Dermis blood vessel endothelial cell (primary cell): ENCODE data around the gene NRIP1. TPM values are rescaled to one million over a fixed set of nuclear protein-coding genes. Genes with fewer than 3 reads are reported as not detected.

Source experiments
- DNase-seq: peaks from one replicate; pipeline ENCODE4 v3.0.0; 2010
- total RNA-seq: library from RNA; depleted of rRNA; stranded (reverse); fragments of >200 nt; gene quantifications from 2 replicates; pipeline ENCODE4 v1.2.3, GENCODE V29; 2014

Gene NRIP1
- total RNA-seq, 1 donor from 2014 or later: 51.1 TPM

DNA sequence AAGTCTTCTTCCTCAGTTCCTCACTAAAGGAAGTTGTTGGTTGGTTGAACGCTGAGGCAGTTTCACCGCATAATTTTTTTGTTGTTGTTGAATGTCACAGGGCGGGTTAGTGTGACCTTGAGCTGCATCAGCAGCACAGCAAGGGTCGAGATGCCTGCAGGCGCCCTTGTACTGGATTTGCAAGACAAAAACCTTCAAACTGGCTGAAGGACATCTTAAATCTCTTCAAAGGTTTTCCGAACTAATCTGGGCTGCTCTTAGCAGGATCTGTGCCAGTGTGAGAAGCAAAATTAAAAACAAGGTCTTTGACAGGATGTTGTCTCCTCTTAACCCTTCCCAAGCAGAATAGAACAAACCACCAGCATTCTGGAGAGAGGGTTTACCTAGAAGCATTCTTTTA, 59.4 kb downstream of the NRIP1 start:
- DNase-seq: peak; percentile 21

DNA sequence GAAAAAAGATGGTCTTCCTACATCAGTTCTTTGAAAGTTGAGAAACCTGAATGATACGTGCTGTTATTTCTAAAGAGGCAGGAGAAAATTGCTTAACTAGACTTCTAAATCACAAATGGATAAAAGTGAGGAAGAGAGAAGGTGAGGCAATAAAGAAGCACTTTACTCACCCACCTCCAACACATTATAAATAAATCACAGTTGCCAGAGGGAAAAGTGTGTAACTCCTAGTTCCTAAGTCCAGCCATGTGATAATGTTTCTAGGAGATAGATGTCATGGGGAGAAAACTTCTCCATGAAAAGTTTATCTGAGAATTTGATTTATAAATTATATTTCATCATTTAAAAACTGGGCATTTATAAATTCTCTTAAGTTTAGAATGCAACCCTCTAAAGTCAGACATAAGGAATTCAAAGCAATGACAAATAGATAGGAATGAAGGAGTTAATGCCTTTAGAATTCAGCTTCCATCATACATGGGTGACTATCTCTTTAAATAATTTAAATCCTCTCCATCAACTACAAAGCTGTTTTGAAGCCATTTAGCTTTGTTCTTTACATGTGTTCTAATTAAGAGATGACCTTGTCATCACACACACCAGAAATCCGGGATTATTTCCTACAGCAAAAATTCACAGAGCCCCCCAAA, 60.0 kb downstream of the NRIP1 start:
- no peak for DNase-seq

DNA sequence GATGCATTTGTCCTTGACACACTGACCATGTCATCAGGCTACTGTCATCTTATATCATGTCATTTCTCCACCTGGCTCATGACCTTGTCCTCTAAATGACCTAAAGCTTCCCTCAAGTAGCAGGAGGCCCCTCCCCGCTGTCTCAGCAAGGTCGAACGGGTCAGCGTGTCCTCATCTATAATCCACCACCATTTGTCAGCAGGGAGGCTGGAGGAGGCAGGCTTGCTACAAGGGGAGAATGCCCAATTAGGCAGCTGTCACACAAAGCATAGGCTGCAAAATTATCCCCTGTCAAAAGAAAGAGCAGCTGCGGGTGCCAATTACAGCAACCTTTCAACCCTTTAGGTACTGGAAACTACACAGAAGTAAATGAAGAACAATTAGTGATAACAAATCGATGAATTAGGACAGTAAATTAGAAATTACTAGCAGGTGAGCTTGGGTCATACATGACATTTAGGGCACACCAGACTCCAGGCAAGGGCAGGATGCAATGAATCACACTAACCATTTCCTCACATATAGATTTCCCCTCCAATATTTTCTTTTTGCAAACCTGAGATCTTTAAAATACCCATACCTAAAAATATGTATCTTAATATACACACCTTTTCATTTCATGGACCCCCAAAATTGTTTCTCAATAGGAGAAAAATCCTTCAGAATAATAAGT, 61.2 kb downstream of the NRIP1 start:
- DNase-seq: peak; percentile 11

DNA sequence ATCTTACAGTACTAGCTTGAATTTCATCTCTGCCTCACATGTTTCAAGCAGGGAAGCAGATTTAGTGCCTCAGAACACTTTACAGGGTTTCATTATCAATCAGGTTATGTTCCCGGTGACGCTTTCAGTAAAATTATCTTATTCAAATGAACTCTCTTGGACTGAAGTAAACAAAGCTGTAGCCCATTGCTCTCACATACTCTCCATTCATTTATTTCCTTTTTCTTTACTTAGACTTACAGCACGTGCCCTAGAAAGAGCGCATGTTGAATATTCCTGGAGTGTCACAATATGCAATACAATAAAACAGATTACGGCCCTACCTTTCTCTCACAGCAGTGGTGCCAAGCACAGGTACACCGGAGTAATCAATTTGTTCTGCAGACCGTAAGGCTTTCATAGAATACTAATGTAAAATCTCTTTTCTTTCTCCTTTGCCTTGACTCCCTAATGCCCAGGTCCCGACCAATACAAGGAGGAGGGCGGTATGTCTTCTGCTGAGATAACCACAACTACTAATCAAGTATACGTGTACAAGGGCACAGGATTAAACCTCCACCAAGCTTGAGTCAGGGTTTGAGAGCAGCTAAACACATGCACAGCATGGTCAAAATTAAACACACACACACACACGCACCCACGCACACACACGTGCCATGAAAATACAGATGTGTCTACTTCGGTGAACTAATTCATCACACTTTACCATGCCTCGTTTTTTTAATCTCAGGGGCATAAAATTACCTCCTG, 62.8 kb downstream of the NRIP1 start:
- no peak for DNase-seq

DNA sequence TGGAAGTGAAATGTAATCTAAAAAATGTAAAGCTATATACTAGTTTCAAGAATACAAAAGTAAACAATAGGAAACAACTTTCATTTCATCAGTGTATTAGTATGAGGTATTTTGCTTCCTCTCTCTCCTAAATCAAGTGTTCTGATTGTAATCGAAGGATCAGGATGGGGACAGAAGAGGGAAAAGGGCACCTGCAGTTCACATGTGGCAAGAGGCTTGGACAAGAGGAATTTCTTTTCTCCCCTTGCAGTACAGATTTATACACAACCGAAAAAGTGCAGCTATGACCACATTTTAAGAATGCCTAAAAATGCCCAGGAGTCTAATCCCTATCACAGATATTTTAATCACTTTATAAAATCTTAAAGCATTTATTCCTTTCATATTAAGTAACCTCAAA, 63.7 kb downstream of the NRIP1 start:
- DNase-seq: no peak

DNA sequence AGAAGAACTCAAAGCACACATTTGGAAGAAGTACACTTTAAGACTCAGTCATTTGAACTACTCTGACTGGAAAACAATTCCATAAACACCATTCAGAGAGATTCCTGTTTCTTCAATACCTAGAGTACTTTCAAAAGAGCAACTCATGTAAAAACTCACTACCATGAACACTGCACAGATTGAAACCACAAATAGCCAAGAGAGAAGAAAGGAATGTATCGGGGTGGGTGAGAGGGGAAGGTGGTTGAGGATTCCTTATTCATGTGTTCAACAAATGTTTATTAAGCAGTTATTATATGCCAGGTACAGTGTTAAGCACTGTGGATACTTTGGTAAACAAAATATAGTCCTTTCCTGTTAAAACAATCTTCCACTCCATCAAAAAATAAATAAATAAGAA, 64.7 kb downstream of the NRIP1 start:
- DNase-seq: no peak

DNA sequence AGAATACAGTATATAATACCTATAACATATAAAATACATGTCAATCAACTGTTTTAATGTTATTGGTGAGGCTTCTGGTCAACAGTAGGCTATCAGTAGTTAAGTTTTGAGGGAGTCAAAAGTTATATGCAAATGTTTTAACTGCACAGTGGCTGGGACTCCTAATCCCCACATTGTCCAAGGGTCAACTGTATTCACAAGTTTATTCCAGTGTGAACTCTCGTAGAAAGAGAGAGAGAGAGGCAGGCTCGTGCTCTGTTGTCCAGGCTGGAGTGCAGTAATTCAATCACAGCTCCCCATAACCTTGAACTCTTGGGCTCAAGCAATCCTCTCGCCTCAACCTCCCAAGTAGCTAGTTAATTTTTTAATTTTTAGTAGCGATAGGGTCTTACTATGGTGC, 66.0 kb downstream of the NRIP1 start:
- no peak for DNase-seq

DNA sequence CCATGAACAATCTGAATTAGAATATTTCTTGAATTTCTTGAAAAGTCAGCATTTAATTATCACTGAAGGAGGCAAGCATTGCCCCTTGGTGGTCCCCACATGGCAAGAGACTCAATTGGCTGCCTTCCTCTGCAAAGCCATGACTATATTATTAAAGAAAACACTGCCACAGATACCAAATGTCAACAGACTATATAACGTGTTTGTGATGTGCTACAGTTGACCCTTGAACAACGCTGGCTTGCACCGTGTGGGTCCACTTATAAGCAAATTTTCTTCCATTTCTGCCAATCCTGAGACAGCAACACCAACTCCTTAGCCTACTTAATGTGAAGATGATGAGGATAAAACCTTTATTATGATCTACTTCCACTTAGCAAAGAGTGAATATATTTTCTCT, 66.5 kb downstream of the NRIP1 start:
- no peak for DNase-seq

DNA sequence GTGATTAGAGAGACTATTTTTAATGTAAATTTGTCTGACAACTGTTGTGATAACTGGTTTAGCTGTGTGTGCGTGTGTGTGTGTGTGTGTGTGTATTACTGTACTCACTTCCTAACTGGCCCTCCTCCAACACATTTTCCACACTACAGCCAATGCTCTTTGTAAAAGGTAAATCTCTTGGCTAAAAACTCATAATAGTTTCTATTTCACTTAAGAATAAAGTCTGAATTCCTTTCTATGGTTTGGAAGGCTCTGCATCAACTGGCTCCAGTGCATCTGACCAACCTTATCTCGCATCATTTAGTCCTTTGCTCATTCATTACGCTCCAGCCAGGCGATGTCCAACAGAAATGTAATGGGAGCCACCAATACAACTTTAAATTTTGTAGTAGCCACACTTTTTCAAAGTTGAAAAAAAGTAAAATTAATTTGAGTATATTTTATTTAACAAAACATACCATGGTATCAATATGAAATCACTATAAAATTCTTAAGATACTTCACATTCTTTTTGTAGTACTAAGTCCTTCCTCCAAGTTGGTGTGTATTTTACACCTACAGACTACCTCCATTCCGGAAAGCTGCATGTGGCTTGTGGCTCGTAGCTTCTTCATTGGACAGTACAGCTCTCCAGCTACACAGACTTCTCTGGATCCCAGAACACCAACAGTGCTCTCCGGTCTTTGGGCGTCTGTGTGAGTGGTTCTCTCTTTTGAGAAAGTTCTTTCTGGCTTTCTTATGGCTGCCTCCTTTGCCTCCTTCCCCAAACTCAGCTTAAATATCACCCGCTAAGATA, 68.9 kb downstream of the NRIP1 start:
- DNase-seq: peak; percentile 82

DNA sequence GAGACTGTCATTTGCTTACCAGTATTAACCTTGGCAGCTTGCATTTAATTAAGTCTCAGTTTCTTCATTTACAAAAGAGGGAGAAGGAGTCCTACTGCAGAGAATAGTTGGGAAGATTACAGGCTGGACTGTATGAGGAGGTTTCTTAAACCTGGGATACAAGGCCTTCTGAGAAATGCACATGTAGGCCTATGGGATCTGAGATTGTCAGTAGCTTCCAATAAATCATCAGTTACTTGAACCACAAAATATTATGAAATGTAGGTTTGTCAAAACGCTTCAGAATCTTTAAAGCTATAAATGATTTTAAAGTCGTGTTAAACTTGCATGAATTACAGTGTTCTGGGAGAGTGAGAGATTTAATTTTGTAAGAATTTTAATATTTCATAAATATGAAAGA, 69.6 kb downstream of the NRIP1 start:
- no peak for DNase-seq

DNA sequence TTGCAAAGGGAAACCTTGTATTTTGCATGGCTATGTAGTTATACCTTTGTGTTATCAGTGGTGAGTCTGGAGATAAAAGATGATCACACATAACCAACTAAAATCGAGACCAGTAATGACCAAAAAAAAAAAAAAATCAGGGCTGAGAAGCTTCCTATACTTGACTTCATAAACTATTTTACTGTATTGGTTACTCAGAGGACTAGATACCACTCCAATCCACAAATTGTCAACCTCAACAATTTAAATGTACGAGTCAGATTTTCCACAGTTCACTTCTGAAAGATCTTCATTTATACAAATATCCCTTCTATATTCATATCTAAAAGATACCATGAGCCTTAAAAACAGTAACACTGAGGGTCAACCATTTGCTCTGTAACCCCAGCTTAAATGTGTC, 71.7 kb downstream of the NRIP1 start:
- DNase-seq: no peak

DNA sequence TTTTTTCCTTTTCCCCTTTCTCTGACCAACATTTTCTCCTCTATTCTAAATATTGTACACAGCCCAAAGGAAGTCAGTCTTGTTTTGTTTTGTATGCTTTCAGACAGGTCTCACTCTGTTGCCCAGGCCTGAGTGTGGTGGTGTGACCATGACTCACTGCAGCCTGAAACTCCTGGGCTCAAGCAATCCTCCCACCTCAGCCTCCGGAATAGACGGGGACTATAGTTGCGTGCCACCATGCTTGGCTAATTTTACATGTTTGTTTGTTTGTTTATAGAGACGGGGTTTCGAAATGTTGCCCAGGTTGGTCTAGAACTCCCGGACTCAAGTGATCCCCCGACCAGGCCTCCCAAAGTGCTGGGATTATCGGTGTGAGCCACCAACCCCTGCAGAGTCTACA, 72.8 kb downstream of the NRIP1 start:
- peak; percentile 50 for DNase-seq

DNA sequence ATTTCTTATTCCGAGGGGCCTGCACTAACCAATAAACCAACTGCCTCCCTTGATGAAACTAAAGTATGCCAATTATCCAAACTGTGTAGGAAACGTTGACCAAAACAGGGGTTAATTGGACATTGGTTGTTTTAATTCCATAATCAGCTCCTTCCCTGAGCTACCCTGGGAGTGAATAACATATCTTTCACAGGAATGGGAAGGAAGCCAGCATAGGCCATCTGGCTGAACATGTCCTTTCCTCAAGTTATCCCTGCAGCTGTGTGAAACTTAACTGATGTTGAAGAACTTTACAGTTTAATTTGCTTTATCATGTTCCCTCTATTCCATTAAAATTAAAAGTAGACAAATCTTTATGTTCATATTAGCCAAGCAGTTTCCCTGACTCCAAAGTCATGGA, 75.4 kb downstream of the NRIP1 start:
- peak; percentile 40 for DNase-seq

DNA sequence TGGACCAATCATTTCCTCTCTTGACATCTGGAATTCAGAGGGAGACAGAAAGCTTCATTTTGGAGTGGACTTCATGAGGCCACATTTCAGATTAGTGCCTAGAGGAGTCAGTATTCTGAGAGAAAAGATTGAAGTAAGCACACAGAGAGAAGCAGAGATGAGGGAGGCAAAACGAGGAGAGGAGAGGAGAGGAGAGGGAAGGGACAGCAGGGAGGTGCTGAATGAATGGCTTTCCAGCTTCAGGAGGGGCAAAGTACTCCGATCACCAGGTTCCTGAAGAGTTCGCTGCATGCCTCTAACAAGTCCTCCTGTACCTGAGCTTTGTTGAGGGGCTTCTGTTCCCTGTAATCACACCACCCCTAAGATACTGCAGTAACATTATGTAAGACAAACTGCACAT, 76.0 kb downstream of the NRIP1 start:
- no peak for DNase-seq

DNA sequence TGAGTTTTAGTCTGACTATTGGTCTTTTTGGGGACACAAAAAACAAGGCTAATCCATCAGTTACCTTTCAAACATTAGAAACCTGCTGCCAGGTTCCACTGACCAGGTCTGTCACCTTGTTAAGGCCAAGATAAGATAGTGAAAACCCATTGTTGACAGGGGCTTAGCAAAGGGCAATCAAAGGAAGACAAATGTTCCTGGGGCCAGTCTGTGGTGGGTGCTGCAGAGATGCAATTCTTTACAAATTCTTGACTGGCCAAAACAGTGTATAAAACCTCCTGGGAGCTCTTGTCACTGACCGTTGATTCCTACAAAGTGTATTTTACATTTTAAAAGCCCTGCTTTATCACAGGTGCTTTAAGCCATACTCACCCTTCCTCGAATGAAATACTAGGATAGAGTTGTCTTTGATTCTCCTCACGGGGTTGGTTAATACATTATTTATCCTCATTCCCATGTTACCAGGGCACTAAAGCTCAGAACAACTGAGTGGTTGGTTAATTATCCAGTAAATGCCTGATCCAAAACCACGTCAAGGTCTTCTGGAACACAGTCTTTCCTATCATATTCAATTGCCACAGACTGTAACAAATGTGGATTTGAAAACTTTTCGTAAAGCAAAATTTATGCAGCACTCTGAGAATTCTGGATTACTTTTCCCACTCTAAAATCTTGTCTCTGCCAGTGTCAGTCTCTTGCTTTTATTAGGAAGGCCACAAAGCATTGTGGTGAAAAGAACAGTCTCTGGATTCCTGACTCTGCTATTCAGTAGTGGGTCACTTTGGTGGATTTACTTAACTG, 77.2 kb downstream of the NRIP1 start:
- no peak for DNase-seq

DNA sequence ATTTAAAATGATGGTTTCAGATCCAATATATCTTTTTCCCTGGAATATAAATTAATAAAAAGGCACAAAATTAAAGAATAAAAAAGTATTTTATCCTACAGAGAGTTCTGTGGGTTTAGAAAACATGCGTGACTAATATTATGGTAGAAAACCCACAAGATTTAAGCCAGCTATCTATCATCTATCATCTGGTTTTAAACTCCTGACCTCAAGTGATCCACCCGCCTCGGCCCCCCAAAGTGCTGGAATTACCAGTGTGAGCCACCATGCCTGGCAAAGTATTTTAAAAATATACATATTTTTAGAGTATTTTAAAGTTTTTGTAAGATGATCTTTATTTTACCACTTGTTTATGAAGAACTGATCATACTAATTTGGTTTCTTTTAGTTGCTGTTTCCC, 79.5 kb downstream of the NRIP1 start:
- no peak for DNase-seq

DNA sequence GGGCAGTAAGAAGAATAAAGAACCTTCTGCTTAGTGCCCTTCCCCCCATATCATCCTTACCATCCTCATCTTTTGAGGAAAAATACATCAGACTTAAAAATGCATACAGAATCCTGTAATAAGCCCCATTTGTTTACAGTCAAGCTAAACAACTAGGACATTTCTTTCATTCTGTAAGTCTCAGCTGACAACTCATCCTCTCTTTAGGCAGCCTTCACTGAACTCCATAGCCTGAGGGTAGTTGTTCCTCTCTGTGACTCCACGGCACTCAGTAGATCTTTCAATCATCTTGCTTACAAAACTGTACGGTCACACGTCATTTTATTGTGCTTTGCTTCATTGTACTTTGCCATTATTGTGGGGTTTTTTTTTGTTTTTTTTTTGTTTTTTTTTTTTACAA, 82.5 kb downstream of the NRIP1 start:
- no peak for DNase-seq

DNA sequence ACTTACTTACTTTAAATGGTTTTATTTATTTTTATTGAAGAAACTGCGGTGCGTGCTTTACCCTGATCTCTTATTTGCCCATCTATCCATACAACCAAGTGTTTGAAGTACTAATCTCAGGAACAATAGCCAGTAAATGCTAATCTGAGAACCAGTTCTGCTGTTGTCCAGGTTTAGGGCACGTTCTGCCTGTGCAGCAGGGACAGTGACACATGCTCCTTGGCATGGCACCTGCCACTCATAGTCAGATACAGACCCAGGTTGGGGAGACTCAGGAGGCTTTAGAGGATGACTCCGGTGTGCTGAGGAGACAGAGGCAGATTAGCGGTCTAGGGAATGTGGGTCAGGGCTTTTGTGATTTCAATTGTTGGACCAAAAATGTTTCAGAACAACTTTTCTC, 83.6 kb downstream of the NRIP1 start:
- no peak for DNase-seq

DNA sequence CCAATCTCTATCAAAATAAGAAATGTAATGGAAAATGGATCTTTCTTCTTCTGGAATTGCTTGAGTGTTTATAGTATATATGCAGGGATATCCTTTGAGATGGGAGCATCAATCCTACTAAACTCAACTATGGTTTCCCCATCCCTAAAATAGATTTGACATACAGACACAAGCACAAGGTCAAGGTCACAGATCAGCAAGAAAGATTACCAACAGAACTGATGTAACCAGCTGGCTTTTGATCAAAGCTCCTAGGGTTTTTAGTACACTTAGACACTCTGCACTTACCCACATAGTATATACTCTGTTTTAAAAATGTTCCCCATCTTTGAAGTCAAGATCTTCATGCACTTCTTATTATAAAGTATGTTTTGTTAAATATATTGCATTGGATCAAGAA, 85.5 kb downstream of the NRIP1 start:
- no peak for DNase-seq

DNA sequence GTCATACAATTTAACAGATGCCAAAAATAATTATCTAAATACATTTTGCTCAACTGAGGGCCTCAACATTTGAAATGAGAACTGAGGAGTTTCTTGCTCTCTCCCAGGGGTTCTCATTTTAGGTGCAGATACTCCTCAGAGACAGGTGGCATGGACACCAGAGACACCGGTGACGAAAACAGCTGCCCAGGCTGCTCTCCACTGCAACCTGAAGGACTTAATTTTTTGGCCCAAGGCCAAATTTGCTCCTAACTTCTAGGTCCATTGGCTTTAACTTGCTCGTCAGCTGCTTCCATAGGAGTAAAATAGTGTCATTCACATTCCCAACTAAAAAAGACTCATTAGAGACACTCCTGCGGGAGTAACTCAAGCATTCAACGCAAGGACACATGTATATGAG, 87.0 kb downstream of the NRIP1 start:
- DNase-seq: peak; percentile 11

DNA sequence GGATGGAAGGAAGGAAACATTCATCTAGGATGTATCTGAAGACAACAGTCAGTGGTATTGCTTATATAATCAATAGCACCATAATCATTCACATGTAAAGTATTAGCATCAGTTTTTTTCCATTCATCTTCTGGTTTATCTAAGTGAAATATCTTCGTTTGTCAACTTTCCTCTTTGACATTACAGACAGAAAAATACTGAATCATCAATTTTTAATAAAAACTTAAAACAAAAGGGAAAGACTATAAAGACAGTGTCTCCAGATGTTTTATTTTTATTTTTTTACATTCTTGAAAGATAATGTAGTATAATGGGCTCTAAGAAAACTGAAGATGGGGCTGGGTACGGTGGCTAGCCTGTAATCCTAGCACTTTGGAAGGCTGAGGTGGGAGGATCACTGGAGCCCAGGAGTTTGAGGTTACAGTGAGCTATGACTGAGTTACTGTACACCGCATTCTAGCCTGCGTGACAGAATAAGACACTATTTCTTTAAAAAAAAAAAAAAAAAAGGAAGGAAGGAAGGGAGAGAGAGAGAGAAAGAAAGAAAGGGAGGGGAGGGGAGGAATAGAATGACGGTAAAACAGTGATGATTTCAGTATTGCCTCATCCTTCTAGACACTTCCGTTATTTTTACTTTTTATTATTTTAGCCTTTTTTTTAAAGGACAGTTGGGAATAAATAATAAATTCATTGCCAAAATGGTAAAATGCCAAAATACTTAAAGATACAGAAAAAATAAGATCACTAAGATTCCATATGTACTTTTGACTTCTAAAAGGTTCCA, 89.5 kb downstream of the NRIP1 start:
- no peak for DNase-seq

DNA sequence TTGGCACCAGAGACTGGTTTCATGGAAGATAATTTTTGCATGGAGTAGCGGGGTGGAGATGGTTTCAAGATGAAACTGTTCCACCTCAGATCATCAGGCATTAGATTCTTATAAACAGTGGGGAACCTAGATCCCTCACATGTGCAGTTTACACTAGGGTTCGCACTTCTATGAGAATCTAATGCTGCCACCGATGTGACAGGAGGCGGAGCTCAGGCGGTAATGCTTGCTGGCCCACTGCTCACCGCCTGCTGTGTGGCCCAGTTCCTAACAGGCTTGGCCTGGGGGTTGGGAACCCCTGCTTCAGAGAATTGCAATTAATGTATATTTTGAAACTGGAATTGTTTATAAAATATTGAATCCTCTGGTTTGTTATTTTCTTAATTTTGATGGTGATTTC, 92.1 kb downstream of the NRIP1 start:
- no peak for DNase-seq
